ENCODE data around the gene PDE8B.

DNA sequence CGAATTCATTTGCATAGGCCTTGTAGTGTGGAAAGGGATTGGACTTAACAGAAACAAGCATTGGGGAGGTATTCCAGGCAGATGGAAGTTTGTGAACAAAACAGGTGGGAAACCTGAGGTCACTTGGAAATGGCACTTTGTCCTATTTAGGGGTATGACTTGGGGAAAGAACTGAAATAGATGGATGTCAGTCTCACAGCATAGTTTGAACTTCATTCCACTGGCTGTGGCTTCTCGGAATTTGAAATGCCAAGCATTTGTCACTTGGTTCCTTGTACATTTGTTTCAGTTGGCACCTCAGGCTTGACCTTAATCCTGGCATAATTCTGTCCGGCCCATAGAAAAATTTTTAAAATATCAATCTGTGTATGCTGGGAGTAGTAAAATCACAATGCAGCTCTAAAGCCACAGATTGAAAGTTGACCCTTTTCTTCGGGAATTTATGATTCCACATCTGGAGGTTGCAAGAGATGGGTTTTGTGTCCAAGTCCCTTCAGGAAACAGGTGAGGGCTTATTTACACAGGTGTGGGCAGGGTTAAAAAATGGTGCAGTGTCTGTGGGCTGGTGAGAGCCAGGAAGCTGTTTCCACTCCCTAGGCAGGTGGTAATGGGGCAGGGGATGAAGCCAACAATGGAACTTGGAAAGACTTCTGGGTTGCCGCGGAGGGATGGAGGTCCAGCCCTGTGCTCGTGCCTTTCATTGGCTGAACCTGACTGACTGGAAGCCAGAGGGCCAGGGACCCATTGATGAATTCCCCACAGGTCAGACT is 39.2 kb upstream of the PDE8B start:
- TF ChIP-seq, protein P1, sequence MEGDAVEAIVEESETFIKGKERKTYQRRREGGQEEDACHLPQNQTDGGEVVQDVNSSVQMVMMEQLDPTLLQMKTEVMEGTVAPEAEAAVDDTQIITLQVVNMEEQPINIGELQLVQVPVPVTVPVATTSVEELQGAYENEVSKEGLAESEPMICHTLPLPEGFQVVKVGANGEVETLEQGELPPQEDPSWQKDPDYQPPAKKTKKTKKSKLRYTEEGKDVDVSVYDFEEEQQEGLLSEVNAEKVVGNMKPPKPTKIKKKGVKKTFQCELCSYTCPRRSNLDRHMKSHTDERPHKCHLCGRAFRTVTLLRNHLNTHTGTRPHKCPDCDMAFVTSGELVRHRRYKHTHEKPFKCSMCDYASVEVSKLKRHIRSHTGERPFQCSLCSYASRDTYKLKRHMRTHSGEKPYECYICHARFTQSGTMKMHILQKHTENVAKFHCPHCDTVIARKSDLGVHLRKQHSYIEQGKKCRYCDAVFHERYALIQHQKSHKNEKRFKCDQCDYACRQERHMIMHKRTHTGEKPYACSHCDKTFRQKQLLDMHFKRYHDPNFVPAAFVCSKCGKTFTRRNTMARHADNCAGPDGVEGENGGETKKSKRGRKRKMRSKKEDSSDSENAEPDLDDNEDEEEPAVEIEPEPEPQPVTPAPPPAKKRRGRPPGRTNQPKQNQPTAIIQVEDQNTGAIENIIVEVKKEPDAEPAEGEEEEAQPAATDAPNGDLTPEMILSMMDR (IDR thresholded peaks at IDR 0.05) = no peak
- TF ChIP-seq POLR2A (IDR thresholded peaks at IDR 0.05) (no peak), POLR2AphosphoS5 (IDR thresholded peaks at IDR 0.05) (no peak)

All from sigmoid colon (tissue), 4 donors.